Stimulated activated naive B cell treated with anti-CD40 and anti-IgM and Interleukin-4, amounts not matched to agents 10 μg/mL and 1 μg/mL and 100 μg/mL, for 72 hours (primary cell): ENCODE measurements around the gene ETHE1.
A peak's percentile ranks its signal among the peaks of the same experiment; 100 is the strongest.

ENCODE experiments used
- ATAC-seq, 2 donors: fragments of 150-1000 bp; cut with Tn5 transposase; replicated peaks; 2 replicates each; pipeline ENCODE4 v1.10.0; 2021; ENCODE audit warnings: moderate library complexity in 1 of 2
- DNase-seq: peaks from one replicate; pipeline ENCODE4 v3.0.0; 2021
- H3K27ac Mint-ChIP-seq: one replicate; pipeline ENCODE4 v1.8.0; 2022; ENCODE audit warnings: mild to moderate bottlenecking, mixed read lengths
- H3K27me3 Mint-ChIP-seq, 2 donors: one replicate each; pipeline ENCODE4 v1.8.0; 2022; ENCODE audit warnings: mixed read lengths in 2 of 2
- H3K36me3 Mint-ChIP-seq, 2 donors: one replicate each; pipeline ENCODE4 v1.8.0; 2022; ENCODE audit warnings: mixed read lengths in 2 of 2, mild to moderate bottlenecking in 1 of 2
- H3K4me1 Mint-ChIP-seq, 2 donors: one replicate each; pipeline ENCODE4 v1.8.0; 2022; ENCODE audit warnings: mixed read lengths in 2 of 2, mild to moderate bottlenecking in 1 of 2
- H3K4me3 Mint-ChIP-seq, 2 donors: one replicate each; pipeline ENCODE4 v1.8.0; 2022; ENCODE audit warnings: mild to moderate bottlenecking in 2 of 2, mixed read lengths in 2 of 2, moderate library complexity in 1 of 2
- H3K9me3 Mint-ChIP-seq, 2 donors: one replicate each; pipeline ENCODE4 v1.8.0; 2022; ENCODE audit warnings: mixed read lengths in 2 of 2, mild to moderate bottlenecking in 1 of 2

ETHE1 gene

GRCh38 chr19:43501661-43502418 lies 25.2 kb downstream of the ETHE1 start:
- Mint-ChIP-seq H3K27me3 (no peaks in the 10 kb centered on the region), H3K36me3 (peaks cover 30 to 42% of the 10 kb centered on the region in 2 donors), H3K27ac (no peak overlapping the region), H3K9me3 (no peaks in the 10 kb centered on the region), H3K4me3 (no peak overlapping the region), H3K4me1 (peaks cover 21 to 31% of the 10 kb centered on the region in 2 donors)
- ATAC-seq = no peak
- no peak for DNase-seq

GRCh38 chr19:43499042-43499441 lies 28.0 kb downstream of the ETHE1 start:
- H3K36me3 Mint-ChIP-seq = peaks cover 32 to 48% of the 10 kb centered on the region in 2 donors
- H3K9me3 Mint-ChIP-seq = no peaks in the 10 kb centered on the region
- no peak overlapping the region for H3K27ac Mint-ChIP-seq
- H3K27me3 Mint-ChIP-seq = no peaks in the 10 kb centered on the region
- H3K4me3 Mint-ChIP-seq = no peak overlapping the region
- DNase-seq (no peak), ATAC-seq (no peak)
- peaks cover 12 to 19% of the 10 kb centered on the region in 2 donors for H3K4me1 Mint-ChIP-seq

GRCh38 chr19:43498233-43498842 lies 28.7 kb downstream of the ETHE1 start:
- no peaks in the 10 kb centered on the region for H3K9me3 Mint-ChIP-seq
- no peak for DNase-seq
- no peaks in the 10 kb centered on the region for H3K27me3 Mint-ChIP-seq
- peaks cover 32 to 48% of the 10 kb centered on the region in 2 donors for H3K36me3 Mint-ChIP-seq
- H3K27ac Mint-ChIP-seq = no peak overlapping the region
- no peak for ATAC-seq
- peaks cover 7 to 12% of the 10 kb centered on the region in 2 donors for H3K4me1 Mint-ChIP-seq
- H3K4me3 Mint-ChIP-seq = no peak overlapping the region

GRCh38 chr19:43496960-43497359 lies 30.0 kb downstream of the ETHE1 start:
- Mint-ChIP-seq H3K27me3 (no peaks in the 10 kb centered on the region), H3K27ac (no peak overlapping the region), H3K9me3 (no peaks in the 10 kb centered on the region), H3K4me1 (peaks cover 0 to 2% of the 10 kb centered on the region in 2 donors), H3K4me3 (no peak overlapping the region), H3K36me3 (peaks cover 29 to 40% of the 10 kb centered on the region in 2 donors)
- ATAC-seq (no peak), DNase-seq (no peak)

DNA sequence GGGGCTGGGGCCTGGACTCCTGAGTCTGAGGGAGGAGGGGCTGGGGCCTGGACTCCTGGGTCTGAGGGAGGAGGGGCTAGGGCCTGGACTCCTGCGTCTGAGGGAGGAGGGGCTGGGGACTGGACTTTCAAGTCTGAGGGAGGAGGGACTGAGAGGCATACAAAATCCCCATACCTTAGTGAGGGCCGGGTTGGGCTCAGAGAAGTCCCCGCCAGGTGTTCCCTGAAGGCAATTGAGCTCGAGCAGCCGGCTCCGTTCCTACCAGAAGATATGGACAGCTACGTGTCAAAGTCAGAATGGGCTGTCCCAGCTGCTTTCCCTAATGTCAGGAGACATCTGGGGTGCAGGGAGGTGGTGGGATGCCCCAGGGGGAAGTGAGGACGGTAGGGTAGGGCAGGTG lies 31.9 kb downstream of the ETHE1 start:
- no peak overlapping the region for H3K27ac Mint-ChIP-seq
- no peak overlapping the region for H3K4me3 Mint-ChIP-seq
- peaks cover 28 to 38% of the 10 kb centered on the region in 2 donors for H3K36me3 Mint-ChIP-seq
- no peaks in the 10 kb centered on the region for H3K27me3 Mint-ChIP-seq
- no peaks in the 10 kb centered on the region for H3K9me3 Mint-ChIP-seq
- DNase-seq (no peak), ATAC-seq (no peak)
- peaks cover 2 to 5% of the 10 kb centered on the region in 2 donors for H3K4me1 Mint-ChIP-seq

DNA sequence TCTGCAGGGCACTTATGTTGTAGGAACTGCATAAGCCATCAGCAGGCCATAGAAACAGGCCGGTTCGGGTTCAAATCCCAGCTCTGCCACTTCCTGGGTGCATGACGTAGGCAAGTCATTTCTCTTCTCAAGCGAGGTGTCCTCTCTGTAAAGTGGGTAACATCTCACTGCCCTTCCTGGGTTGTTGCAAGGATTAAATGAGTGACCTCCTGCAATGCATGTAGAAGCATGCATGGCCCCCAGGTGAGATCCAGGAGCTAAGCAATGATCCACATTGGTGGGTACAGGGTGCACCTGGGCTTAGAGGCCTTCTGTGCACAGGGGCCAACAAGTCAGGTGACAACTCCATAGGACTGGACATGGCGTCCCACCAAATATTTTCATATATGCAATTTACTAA lies 36.2 kb downstream of the ETHE1 start:
- peak overlapping the region; percentile 5 for H3K27ac Mint-ChIP-seq
- no peak overlapping the region for H3K4me3 Mint-ChIP-seq
- ATAC-seq (no peak), DNase-seq (no peak)
- no peaks in the 10 kb centered on the region for H3K9me3 Mint-ChIP-seq
- peaks cover 29 to 42% of the 10 kb centered on the region in 2 donors for H3K4me1 Mint-ChIP-seq
- H3K27me3 Mint-ChIP-seq = no peaks in the 10 kb centered on the region
- H3K36me3 Mint-ChIP-seq = peaks cover 11 to 15% of the 10 kb centered on the region in 2 donors

DNA sequence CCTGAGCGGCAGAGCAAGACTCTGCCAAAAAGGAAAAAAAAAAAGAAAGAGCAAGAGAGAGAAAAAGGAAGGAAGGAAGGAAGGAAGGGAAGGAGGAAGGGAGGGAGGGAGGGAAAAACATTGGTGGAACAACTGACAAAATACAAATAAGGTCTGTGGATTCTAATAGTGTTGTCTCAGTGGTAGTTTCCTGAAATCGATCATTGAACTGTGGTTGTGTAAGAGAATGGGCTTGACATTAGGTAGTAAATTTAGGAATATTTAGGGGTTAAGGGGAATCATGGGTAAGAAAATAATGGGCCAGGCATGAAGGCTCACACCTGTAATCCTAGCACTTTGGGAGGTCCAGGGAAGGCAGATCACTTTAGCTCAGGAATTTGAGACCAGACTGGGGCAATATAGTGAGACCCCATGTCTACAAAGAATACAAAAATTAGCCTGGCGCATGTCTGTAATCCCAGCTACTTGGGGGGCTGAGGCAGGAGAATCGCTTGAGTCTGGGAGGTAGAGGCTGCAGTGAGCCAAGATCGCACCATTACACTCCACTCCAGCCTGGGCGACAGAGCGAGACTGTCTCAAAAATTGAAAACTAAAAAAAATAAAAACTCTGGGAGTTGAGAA lies 36.9 kb downstream of the ETHE1 start:
- no peak overlapping the region for H3K4me3 Mint-ChIP-seq
- DNase-seq = no peak
- H3K27me3 Mint-ChIP-seq = no peaks in the 10 kb centered on the region
- peaks cover 8 to 11% of the 10 kb centered on the region in 2 donors for H3K36me3 Mint-ChIP-seq
- no peak for ATAC-seq
- peaks cover 29 to 43% of the 10 kb centered on the region in 2 donors for H3K4me1 Mint-ChIP-seq
- H3K27ac Mint-ChIP-seq = no peak overlapping the region
- H3K9me3 Mint-ChIP-seq = no peaks in the 10 kb centered on the region

- DNase-seq (peak; percentile 27), ATAC-seq (peak; percentile 80 to 85)
- Mint-ChIP-seq H3K27ac (no peak overlapping the region), H3K27me3 (no peaks in the 10 kb centered on the region), H3K9me3 (no peaks in the 10 kb centered on the region), H3K4me1 (peaks cover 29 to 43% of the 10 kb centered on the region in 2 donors), H3K36me3 (peaks cover 5 to 7% of the 10 kb centered on the region in 2 donors), H3K4me3 (no peak overlapping the region)
Observed at GRCh38 chr19:43489310-43489709, 37.7 kb downstream of the ETHE1 start.

DNA sequence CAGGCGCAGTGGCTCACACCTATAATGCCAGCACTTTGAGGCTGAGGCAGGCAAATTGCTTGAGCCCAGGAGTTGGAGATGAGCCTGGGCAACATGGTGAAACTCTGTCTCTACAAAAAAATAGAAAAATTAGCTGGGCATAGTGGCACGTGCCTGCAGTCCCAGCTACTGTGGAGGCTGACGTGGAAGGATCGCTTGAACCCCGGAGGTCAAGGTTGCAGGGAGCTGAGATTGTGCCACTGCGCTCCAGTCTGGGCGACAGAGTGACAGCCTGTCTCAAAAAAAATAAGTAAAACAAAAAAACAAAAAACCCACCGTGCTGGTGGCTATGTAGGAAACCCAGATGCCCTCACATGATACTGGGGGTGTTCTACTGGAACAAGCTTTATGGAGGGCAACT lies 38.8 kb downstream of the ETHE1 start:
- no peaks in the 10 kb centered on the region for H3K9me3 Mint-ChIP-seq
- peaks cover 5 to 6% of the 10 kb centered on the region in 2 donors for H3K36me3 Mint-ChIP-seq
- H3K4me3 Mint-ChIP-seq = no peak overlapping the region
- no peak for DNase-seq
- H3K27ac Mint-ChIP-seq = no peak overlapping the region
- H3K4me1 Mint-ChIP-seq = peaks cover 29 to 43% of the 10 kb centered on the region in 2 donors
- no peak for ATAC-seq
- no peaks in the 10 kb centered on the region for H3K27me3 Mint-ChIP-seq

DNA sequence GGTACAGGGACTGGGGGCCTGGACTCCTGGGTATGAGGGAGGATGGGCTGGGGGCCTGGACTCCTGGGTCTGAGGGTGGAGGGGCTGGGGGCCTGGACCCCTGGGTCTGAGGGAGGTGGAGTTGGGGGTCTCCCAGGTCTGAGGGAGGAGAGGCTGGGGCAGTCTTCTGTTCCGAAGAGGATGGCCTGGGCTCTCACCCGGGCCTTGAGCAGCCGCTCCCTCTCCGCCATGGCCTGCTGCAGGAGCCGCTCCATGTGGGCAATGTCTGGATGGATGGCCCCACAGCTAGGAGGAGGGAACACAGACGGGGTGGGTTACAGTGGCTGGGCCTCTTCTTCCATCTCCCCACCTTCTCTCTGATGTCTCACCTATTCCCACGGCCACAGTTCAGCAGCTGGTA lies 40.6 kb downstream of the ETHE1 start:
- H3K9me3 Mint-ChIP-seq = no peaks in the 10 kb centered on the region
- no peak for ATAC-seq
- peak overlapping the region in 1 of 2 donors; percentile 43 for H3K4me3 Mint-ChIP-seq

GRCh38 chr19:43485951-43486350 lies 41.0 kb downstream of the ETHE1 start:
- H3K27me3 Mint-ChIP-seq = no peaks in the 10 kb centered on the region
- peaks cover 29 to 43% of the 10 kb centered on the region in 2 donors for H3K4me1 Mint-ChIP-seq
- no peaks in the 10 kb centered on the region for H3K9me3 Mint-ChIP-seq
- DNase-seq (no peak), ATAC-seq (no peak)
- no peak overlapping the region for H3K27ac Mint-ChIP-seq
- H3K4me3 Mint-ChIP-seq = no peak overlapping the region
- peaks cover 5 to 7% of the 10 kb centered on the region in 2 donors for H3K36me3 Mint-ChIP-seq

More for the DNA sequence above, 40.6 kb downstream of the ETHE1 start:
- Mint-ChIP-seq H3K4me1 (peaks cover 29 to 43% of the 10 kb centered on the region in 2 donors), H3K27ac (no peak overlapping the region), H3K27me3 (no peaks in the 10 kb centered on the region), H3K36me3 (peaks cover 5 to 6% of the 10 kb centered on the region in 2 donors)
- DNase-seq = no peak

- Mint-ChIP-seq H3K4me3 (no peak overlapping the region), H3K36me3 (peaks cover 4 to 10% of the 10 kb centered on the region in 2 donors), H3K9me3 (no peaks in the 10 kb centered on the region), H3K4me1 (peaks cover 17 to 23% of the 10 kb centered on the region in 2 donors), H3K27me3 (no peaks in the 10 kb centered on the region), H3K27ac (no peak overlapping the region)
- no peak for DNase-seq
- no peak for ATAC-seq
Observed at GRCh38 chr19:43483281-43483680, 43.7 kb downstream of the ETHE1 start.

DNA sequence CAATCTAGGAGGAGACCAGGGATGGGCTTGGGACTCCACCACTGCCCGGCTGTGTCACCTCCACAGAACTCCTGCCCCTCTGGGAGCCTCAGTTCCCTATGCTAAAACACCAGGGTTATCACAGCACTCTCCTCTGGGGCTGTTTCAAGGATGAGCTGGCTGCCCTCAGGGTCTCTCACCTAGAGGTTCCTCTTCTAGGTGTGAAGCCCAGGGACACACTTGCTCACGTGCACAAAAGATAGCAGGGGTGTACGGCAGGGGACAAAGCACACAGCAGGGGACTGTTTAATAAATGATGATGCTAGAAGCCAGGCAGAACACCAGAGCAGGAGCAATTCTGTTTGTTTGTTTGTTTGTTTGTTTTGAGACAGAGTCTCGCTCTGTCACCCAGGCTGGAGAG lies 44.8 kb downstream of the ETHE1 start:
- peaks cover 4 to 16% of the 10 kb centered on the region in 2 donors for H3K36me3 Mint-ChIP-seq
- H3K4me1 Mint-ChIP-seq = peaks cover 11 to 15% of the 10 kb centered on the region in 2 donors
- H3K27me3 Mint-ChIP-seq = no peaks in the 10 kb centered on the region
- no peaks in the 10 kb centered on the region for H3K9me3 Mint-ChIP-seq
- DNase-seq (no peak), ATAC-seq (no peak)
- H3K27ac Mint-ChIP-seq = no peak overlapping the region
- no peak overlapping the region for H3K4me3 Mint-ChIP-seq

GRCh38 chr19:43481701-43482100 lies 45.3 kb downstream of the ETHE1 start:
- no peak for ATAC-seq
- Mint-ChIP-seq H3K27ac (no peak overlapping the region), H3K4me1 (peaks cover 8 to 10% of the 10 kb centered on the region in 2 donors), H3K36me3 (peaks cover 4 to 19% of the 10 kb centered on the region in 2 donors), H3K27me3 (no peaks in the 10 kb centered on the region), H3K4me3 (no peak overlapping the region), H3K9me3 (no peaks in the 10 kb centered on the region)
- DNase-seq = no peak
